Measurements from ENCODE around the gene RBM39. TPM values are rescaled to one million over a fixed set of nuclear protein-coding genes. Genes with fewer than 3 reads are reported as not detected.
A peak's percentile ranks its signal among the peaks of the same experiment; 100 is the strongest.

Gene RBM39
- total and polyA plus RNA-seq, 2 of the 13 experiments (the other 11 are each of a cell fraction or from before 2014, with no cell fraction given), result 788 to 920 TPM

GRCh38 chr20:35741892-35742740, at the start of gene RBM39 (continued):
- TF ChIP-seq YY1 (IDR thresholded peaks at IDR 0.05; ENCODE audit: insufficient read depth, insufficient replicate concordance, low read depth, low read length) (peak; percentile 96), ZNF552 (CRISPR knock-in tag; IDR thresholded peaks at IDR 0.05; ENCODE audit: borderline replicate concordance) (peak; percentile 93), SOX13 (IDR thresholded peaks at IDR 0.05) (peak; percentile 85), SOX13 (CRISPR knock-in tag; conservative IDR thresholded peaks at IDR 0.05 in 1 of 2, IDR thresholded peaks at IDR 0.05 in 1 of 2) (peak in 1 of 2 experiments; percentile 76; a peak in 3 of 4 replicates), KAT2B (IDR thresholded peaks at IDR 0.05; ENCODE audit: borderline replicate concordance, low read depth, low read length) (peak; percentile 43), ZNF235 (CRISPR knock-in tag; IDR thresholded peaks at IDR 0.05; ENCODE audit: borderline replicate concordance) (peak; percentile 85; the same call in 1 of the 2 replicates), TRIM24 (CRISPR knock-in tag; IDR thresholded peaks at IDR 0.05) (no peak), EHMT2 (IDR thresholded peaks at IDR 0.05; ENCODE audit: borderline replicate concordance, low read depth, low read length) (peak; percentile 80; the same call in 1 of the 2 replicates), ZNF292 (CRISPR knock-in tag; IDR thresholded peaks at IDR 0.05; ENCODE audit: borderline replicate concordance, low read depth) (no peak; the same call in 1 of the 2 replicates), ZNF251 (CRISPR knock-in tag; IDR thresholded peaks at IDR 0.05) (peak; percentile 57), CREB1 (IDR thresholded peaks at IDR 0.05) (peak; percentile 96), CREB1 (CRISPR knock-in tag; IDR thresholded peaks at IDR 0.05) (peak; percentile 98), MTF1 (CRISPR knock-in tag; IDR thresholded peaks at IDR 0.05) (peak; percentile 70), PTBP1 (IDR thresholded peaks at IDR 0.05; ENCODE audit: low read depth, low read length, poor library complexity, severe bottlenecking) (peak; percentile 85), JUN (CRISPR knock-in tag; IDR thresholded peaks at IDR 0.05) (peak; percentile 59; the same call in 1 of the 2 replicates), LRRFIP1 (CRISPR knock-in tag; conservative IDR thresholded peaks at IDR 0.05) (peak; percentile 90; the same call in 1 of the 2 replicates), ZNF710 (CRISPR knock-in tag; IDR thresholded peaks at IDR 0.05; ENCODE audit: borderline replicate concordance) (no peak; the same call in 1 of the 2 replicates), HMGXB4 (CRISPR knock-in tag; IDR thresholded peaks at IDR 0.05; ENCODE audit: borderline replicate concordance in 1 of 2, low read depth in 1 of 2) (peak; percentile 97 to 98), NKX3-1 (CRISPR knock-in tag; IDR thresholded peaks at IDR 0.05) (peak; percentile 99), ZBTB42 (CRISPR knock-in tag; IDR thresholded peaks at IDR 0.05) (peak; percentile 94), ETV6 (CRISPR knock-in tag; conservative IDR thresholded peaks at IDR 0.05) (peak; percentile 98), ZNF263 (CRISPR knock-in tag; IDR thresholded peaks at IDR 0.05) (no peak; the same call in none of the 2 replicates), ZNF205 (CRISPR knock-in tag; IDR thresholded peaks at IDR 0.05) (peak; percentile 95)
